Stimulated activated naive B cell treated with anti-CD40 and anti-IgM and Interleukin-4, amounts not matched to agents 10 μg/mL and 1 μg/mL and 100 μg/mL, for 72 hours (primary cell): ENCODE data around the gene PPP3R1.

Experiments
- ATAC-seq, 2 donors: fragments of 150-1000 bp; cut with Tn5 transposase; replicated peaks; 2 replicates each; pipeline ENCODE4 v1.10.0; 2021; ENCODE audit warnings: moderate library complexity in 1 of 2
- DNase-seq: peaks from one replicate; pipeline ENCODE4 v3.0.0; 2021
- H3K27ac Mint-ChIP-seq: one replicate; pipeline ENCODE4 v1.8.0; 2022; ENCODE audit warnings: mild to moderate bottlenecking, mixed read lengths
- H3K27me3 Mint-ChIP-seq, 2 donors: one replicate each; pipeline ENCODE4 v1.8.0; 2022; ENCODE audit warnings: mixed read lengths in 2 of 2
- H3K36me3 Mint-ChIP-seq, 2 donors: one replicate each; pipeline ENCODE4 v1.8.0; 2022; ENCODE audit warnings: mixed read lengths in 2 of 2, mild to moderate bottlenecking in 1 of 2
- H3K4me1 Mint-ChIP-seq, 2 donors: one replicate each; pipeline ENCODE4 v1.8.0; 2022; ENCODE audit warnings: mixed read lengths in 2 of 2, mild to moderate bottlenecking in 1 of 2
- H3K4me3 Mint-ChIP-seq, 2 donors: one replicate each; pipeline ENCODE4 v1.8.0; 2022; ENCODE audit warnings: mild to moderate bottlenecking in 2 of 2, mixed read lengths in 2 of 2, moderate library complexity in 1 of 2
- H3K9me3 Mint-ChIP-seq, 2 donors: one replicate each; pipeline ENCODE4 v1.8.0; 2022; ENCODE audit warnings: mixed read lengths in 2 of 2, mild to moderate bottlenecking in 1 of 2

The PPP3R1 gene

GRCh38 chr2:68234405-68234804 lies 17.9 kb downstream of the PPP3R1 start:
- Mint-ChIP-seq H3K9me3 (no peaks in the 10 kb centered on the region), H3K27ac (no peak overlapping the region), H3K36me3 (peaks cover 11 to 16% of the 10 kb centered on the region in 2 donors), H3K4me3 (no peak overlapping the region), H3K4me1 (peaks cover 48 to 83% of the 10 kb centered on the region in 2 donors), H3K27me3 (no peaks in the 10 kb centered on the region)
- ATAC-seq: no peak
- DNase-seq: no peak

GRCh38 chr2:68231061-68231372 lies 21.3 kb downstream of the PPP3R1 start:
- Mint-ChIP-seq H3K36me3 (peaks cover 5 to 6% of the 10 kb centered on the region in 2 donors), H3K4me1 (peaks cover 40 to 87% of the 10 kb centered on the region in 2 donors), H3K9me3 (no peaks in the 10 kb centered on the region), H3K27ac (peak overlapping the region; percentile 75), H3K27me3 (no peaks in the 10 kb centered on the region), H3K4me3 (no peak overlapping the region)
- ATAC-seq (no peak), DNase-seq (no peak)

- DNase-seq: no peak
- Mint-ChIP-seq H3K9me3 (no peaks in the 10 kb centered on the region), H3K36me3 (peaks cover 6 to 8% of the 10 kb centered on the region in 2 donors), H3K27ac (peak overlapping the region; percentile 16), H3K27me3 (no peaks in the 10 kb centered on the region), H3K4me3 (no peak overlapping the region), H3K4me1 (peaks cover 46 to 87% of the 10 kb centered on the region in 2 donors)
- no peak for ATAC-seq
These were observed 21.9 kb downstream of the PPP3R1 start for GRCh38 chr2:68230241-68231060.

- peaks cover 54 to 90% of the 10 kb centered on the region in 2 donors for H3K4me1 Mint-ChIP-seq
- DNase-seq (no peak), ATAC-seq (no peak)
- H3K27me3 Mint-ChIP-seq: no peaks in the 10 kb centered on the region
- peaks cover 6 to 27% of the 10 kb centered on the region in 2 donors for H3K36me3 Mint-ChIP-seq
- H3K9me3 Mint-ChIP-seq: no peaks in the 10 kb centered on the region
- no peak overlapping the region for H3K4me3 Mint-ChIP-seq
- no peak overlapping the region for H3K27ac Mint-ChIP-seq
These were observed 25.5 kb downstream of the PPP3R1 start for GRCh38 chr2:68226794-68227193.

- H3K36me3 Mint-ChIP-seq: peaks cover 10 to 35% of the 10 kb centered on the region in 2 donors
- no peaks in the 10 kb centered on the region for H3K9me3 Mint-ChIP-seq
- H3K27me3 Mint-ChIP-seq: no peaks in the 10 kb centered on the region
- ATAC-seq (peak; percentile 57 to 70), DNase-seq (no peak)
- peak overlapping the region; percentile 7 for H3K27ac Mint-ChIP-seq
- H3K4me3 Mint-ChIP-seq: peak overlapping the region; percentile 5 to 12
- peaks cover 49 to 86% of the 10 kb centered on the region in 2 donors for H3K4me1 Mint-ChIP-seq
These were observed 27.2 kb downstream of the PPP3R1 start for GRCh38 chr2:68225119-68225632.

GRCh38 chr2:68223419-68223818 lies 28.9 kb downstream of the PPP3R1 start:
- no peak overlapping the region for H3K27ac Mint-ChIP-seq
- DNase-seq: no peak
- peaks cover 44 to 86% of the 10 kb centered on the region in 2 donors for H3K4me1 Mint-ChIP-seq
- H3K4me3 Mint-ChIP-seq: no peak overlapping the region
- ATAC-seq: no peak
- H3K27me3 Mint-ChIP-seq: no peaks in the 10 kb centered on the region
- no peaks in the 10 kb centered on the region for H3K9me3 Mint-ChIP-seq
- peaks cover 10 to 38% of the 10 kb centered on the region in 2 donors for H3K36me3 Mint-ChIP-seq

GRCh38 chr2:68222287-68222686 lies 30.0 kb downstream of the PPP3R1 start:
- Mint-ChIP-seq H3K4me3 (no peak overlapping the region), H3K9me3 (no peaks in the 10 kb centered on the region), H3K27me3 (no peaks in the 10 kb centered on the region), H3K4me1 (peaks cover 44 to 79% of the 10 kb centered on the region in 2 donors), H3K27ac (no peak overlapping the region), H3K36me3 (peaks cover 10 to 38% of the 10 kb centered on the region in 2 donors)
- ATAC-seq: no peak
- DNase-seq: no peak

- Mint-ChIP-seq H3K4me1 (peaks cover 47 to 70% of the 10 kb centered on the region in 2 donors), H3K4me3 (peak overlapping the region in 1 of 2 donors; percentile 8), H3K9me3 (no peaks in the 10 kb centered on the region), H3K36me3 (peaks cover 20 to 44% of the 10 kb centered on the region in 2 donors), H3K27ac (peak overlapping the region; percentile 53), H3K27me3 (no peaks in the 10 kb centered on the region)
- DNase-seq (no peak), ATAC-seq (no peak)
These were observed 33.9 kb downstream of the PPP3R1 start for GRCh38 chr2:68218343-68218901.

- Mint-ChIP-seq H3K4me3 (no peak overlapping the region), H3K27me3 (no peaks in the 10 kb centered on the region), H3K9me3 (no peaks in the 10 kb centered on the region), H3K4me1 (peaks cover 51 to 72% of the 10 kb centered on the region in 2 donors), H3K36me3 (peaks cover 24 to 46% of the 10 kb centered on the region in 2 donors), H3K27ac (no peak overlapping the region)
- no peak for DNase-seq
- no peak for ATAC-seq
These were observed 34.6 kb downstream of the PPP3R1 start for GRCh38 chr2:68217729-68218128.

GRCh38 chr2:68216454-68217310 lies 35.6 kb downstream of the PPP3R1 start:
- ATAC-seq: peak in 1 of 2 donors; percentile 59
- H3K27me3 Mint-ChIP-seq: no peaks in the 10 kb centered on the region
- peak overlapping the region; percentile 43 to 68 for H3K4me3 Mint-ChIP-seq
- H3K36me3 Mint-ChIP-seq: peaks cover 30 to 47% of the 10 kb centered on the region in 2 donors
- peaks cover 47 to 70% of the 10 kb centered on the region in 2 donors for H3K4me1 Mint-ChIP-seq
- no peak for DNase-seq
- H3K27ac Mint-ChIP-seq: peak overlapping the region; percentile 90
- no peaks in the 10 kb centered on the region for H3K9me3 Mint-ChIP-seq

GRCh38 chr2:68214381-68214780 lies 38.0 kb downstream of the PPP3R1 start:
- Mint-ChIP-seq H3K36me3 (peaks cover 36 to 42% of the 10 kb centered on the region in 2 donors), H3K4me1 (peaks cover 44 to 66% of the 10 kb centered on the region in 2 donors), H3K4me3 (no peak overlapping the region), H3K27me3 (no peaks in the 10 kb centered on the region), H3K9me3 (no peaks in the 10 kb centered on the region), H3K27ac (peak overlapping the region; percentile 37)
- ATAC-seq (peak; percentile 56 to 64), DNase-seq (no peak)

GRCh38 chr2:68206793-68207192 lies 45.5 kb downstream of the PPP3R1 start:
- Mint-ChIP-seq H3K36me3 (peaks cover 29 to 34% of the 10 kb centered on the region in 2 donors), H3K4me1 (peaks cover 33 to 70% of the 10 kb centered on the region in 2 donors), H3K4me3 (no peak overlapping the region), H3K27me3 (no peaks in the 10 kb centered on the region), H3K27ac (peak overlapping the region; percentile 2), H3K9me3 (no peaks in the 10 kb centered on the region)
- DNase-seq: no peak
- peak in 1 of 2 donors; percentile 30 for ATAC-seq

- Mint-ChIP-seq H3K4me1 (peaks cover 32 to 72% of the 10 kb centered on the region in 2 donors), H3K27ac (peak overlapping the region; percentile 47), H3K9me3 (no peaks in the 10 kb centered on the region), H3K4me3 (peak overlapping the region; percentile 69 to 74), H3K27me3 (no peaks in the 10 kb centered on the region), H3K36me3 (peaks cover 14 to 34% of the 10 kb centered on the region in 2 donors)
- DNase-seq (no peak), ATAC-seq (peak; percentile 96)
These were observed 48.7 kb downstream of the PPP3R1 start for GRCh38 chr2:68203587-68203986.
